Esophagus muscularis mucosa (tissue), 3 donors: ENCODE data around the gene GPR153.

Source experiments
- CTCF ChIP-seq, 3 experiments: fragments of 200-600 bp in 2 of 3; fragments of 450-650 bp in 1 of 3; sonication (generic) in 2 of 3; IDR thresholded peaks; one replicate each; pipeline ENCODE4 v1.5.1; 2017 to 2019; ENCODE audit warnings: antibody characterized with exemption in 3 of 3, mild to moderate bottlenecking in 2 of 3, moderate library complexity in 1 of 3
- POLR2A ChIP-seq: fragments of 450-650 bp; IDR thresholded peaks from one replicate; pipeline ENCODE4 v1.6.1; 2017; ENCODE audit warnings: antibody characterized with exemption, moderate library complexity, mild to moderate bottlenecking, low read depth

GRCh38 chr1:6269296-6269695, 8.4 kb upstream of the GPR153 start:
- no peak for TF ChIP-seq POLR2A
- TF ChIP-seq CTCF (IDR thresholded peaks at IDR 0.05) = no peak
